GM12892 (cell line): ENCODE measurements around the gene CDK11A.
"Not testable (repeated sequence)": the region's sequence is repeated elsewhere in the genome, so short reads cannot be mapped to it uniquely, and the experiment has no call there.

ENCODE experiments used
- POLR2A ChIP-seq: IDR thresholded peaks from 2 replicates; pipeline ENCODE4 v1.6.1; 2011; ENCODE audit warnings: low read depth, low read length, control low read depth
- POLR2AphosphoS5 ChIP-seq: IDR thresholded peaks from 2 replicates; pipeline ENCODE4 v1.6.1; 2011; ENCODE audit warnings: low read depth, low read length, control low read depth
- TAF1 ChIP-seq: IDR thresholded peaks from 2 replicates; pipeline ENCODE4 v1.6.1; 2011; ENCODE audit warnings: low read depth, mild to moderate bottlenecking, control low read depth, low read length, borderline replicate concordance

- TF ChIP-seq POLR2AphosphoS5, POLR2A, TAF1: not testable (repeated sequence)
These were observed at the start of gene CDK11A for GRCh38 chr1:1724035-1724864.
